DOHH2 (cell line): ENCODE data around the gene LRCH1.
A peak's percentile ranks its signal among the peaks of the same experiment; 100 is the strongest.

ENCODE experiments used
- H3F3A ChIP-seq: fragments of 200-600 bp; sonication (generic), shearing (Covaris generic); 2 replicates; pipeline ENCODE4 v1.6.0; 2016; ENCODE audit warnings: antibody characterized with exemption, mild to moderate bottlenecking; ENCODE audit not compliant: control insufficient read depth, insufficient read depth
- H3K27ac ChIP-seq: fragments of 200-600 bp; sonication (generic); 2 replicates; pipeline ENCODE4 v1.5.1; 2014; ENCODE audit warnings: low read depth, mild to moderate bottlenecking, low read length, moderate library complexity
- H3K27me3 ChIP-seq: fragments of 200-600 bp; sonication (generic); 2 replicates; pipeline ENCODE4 v1.6.1; 2014; ENCODE audit warnings: mild to moderate bottlenecking, low read length, mixed read lengths; ENCODE audit not compliant: control insufficient read depth
- H3K36me3 ChIP-seq: fragments of 200-600 bp; sonication (generic); 2 replicates; pipeline ENCODE4 v1.6.1; 2014; ENCODE audit warnings: mild to moderate bottlenecking, low read length, moderate library complexity, mixed read lengths; ENCODE audit not compliant: control insufficient read depth
- H3K4me1 ChIP-seq: fragments of 200-600 bp; sonication (generic); 2 replicates; pipeline ENCODE4 v1.6.1; 2014; ENCODE audit warnings: mild to moderate bottlenecking, low read length, mixed read lengths; ENCODE audit not compliant: control insufficient read depth
- H3K4me2 ChIP-seq: fragments of 200-600 bp; sonication (generic); 2 replicates; pipeline ENCODE4 v1.6.0; 2014; ENCODE audit warnings: mild to moderate bottlenecking, low read length, moderate library complexity
- H3K4me3 ChIP-seq: fragments of 200-600 bp; sonication (generic); 2 replicates; pipeline ENCODE4 v1.5.1; 2014; ENCODE audit warnings: mild to moderate bottlenecking, low read length, mixed read lengths
- H3K79me2 ChIP-seq: fragments of 200-600 bp; sonication (generic); 2 replicates; pipeline ENCODE4 v1.6.1; 2014; ENCODE audit warnings: mild to moderate bottlenecking, low read length, mixed read lengths; ENCODE audit not compliant: control insufficient read depth
- H3K9me2 ChIP-seq: fragments of 200-600 bp; sonication (generic); replicated peaks from 2 replicates; pipeline ENCODE4 v1.6.1; 2014; ENCODE audit warnings: mild to moderate bottlenecking, low read length, mixed read lengths; ENCODE audit not compliant: control insufficient read depth
- H3K9me3 ChIP-seq: fragments of 200-600 bp; sonication (generic); 2 replicates; pipeline ENCODE4 v1.6.1; 2014; ENCODE audit warnings: antibody characterized with exemption, low read length, mixed read lengths; ENCODE audit not compliant: control insufficient read depth, insufficient read depth
- H4K20me1 ChIP-seq: fragments of 200-600 bp; sonication (generic); 2 replicates; pipeline ENCODE4 v1.6.0; 2014; ENCODE audit warnings: low read depth, mild to moderate bottlenecking, antibody characterized with exemption, low read length, moderate library complexity; ENCODE audit not compliant: control insufficient read depth, insufficient read depth
- EZH2phosphoT487 ChIP-seq: fragments of 200-600 bp; sonication (generic); IDR thresholded peaks from 2 replicates; pipeline ENCODE4 v1.6.1; 2017; ENCODE audit warnings: borderline replicate concordance, mild to moderate bottlenecking, antibody characterized with exemption, low read length, moderate library complexity, mixed read lengths
- TF ChIP-seq, protein P1 (sequence below): fragments of 200-600 bp; sonication (generic); IDR thresholded peaks from one replicate; pipeline ENCODE4 v1.5.1; 2014; ENCODE audit warnings: antibody characterized with exemption, mild to moderate bottlenecking, low read depth, low read length; ENCODE audit not compliant: poor library complexity, severe bottlenecking

LRCH1 gene

GRCh38 chr13:46721054-46721453 is 168.1 kb downstream of the LRCH1 start:
- TF ChIP-seq, protein P1, sequence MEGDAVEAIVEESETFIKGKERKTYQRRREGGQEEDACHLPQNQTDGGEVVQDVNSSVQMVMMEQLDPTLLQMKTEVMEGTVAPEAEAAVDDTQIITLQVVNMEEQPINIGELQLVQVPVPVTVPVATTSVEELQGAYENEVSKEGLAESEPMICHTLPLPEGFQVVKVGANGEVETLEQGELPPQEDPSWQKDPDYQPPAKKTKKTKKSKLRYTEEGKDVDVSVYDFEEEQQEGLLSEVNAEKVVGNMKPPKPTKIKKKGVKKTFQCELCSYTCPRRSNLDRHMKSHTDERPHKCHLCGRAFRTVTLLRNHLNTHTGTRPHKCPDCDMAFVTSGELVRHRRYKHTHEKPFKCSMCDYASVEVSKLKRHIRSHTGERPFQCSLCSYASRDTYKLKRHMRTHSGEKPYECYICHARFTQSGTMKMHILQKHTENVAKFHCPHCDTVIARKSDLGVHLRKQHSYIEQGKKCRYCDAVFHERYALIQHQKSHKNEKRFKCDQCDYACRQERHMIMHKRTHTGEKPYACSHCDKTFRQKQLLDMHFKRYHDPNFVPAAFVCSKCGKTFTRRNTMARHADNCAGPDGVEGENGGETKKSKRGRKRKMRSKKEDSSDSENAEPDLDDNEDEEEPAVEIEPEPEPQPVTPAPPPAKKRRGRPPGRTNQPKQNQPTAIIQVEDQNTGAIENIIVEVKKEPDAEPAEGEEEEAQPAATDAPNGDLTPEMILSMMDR: peak; percentile 61
- no peak for TF ChIP-seq EZH2phosphoT487
- peaks cover 5% of the 10 kb centered on the region; the same call in 1 of the 2 replicates for H3F3A ChIP-seq
- H3K36me3 ChIP-seq: peaks cover 33% of the 10 kb centered on the region
- H3K4me3 ChIP-seq: no peak overlapping the region
- no peaks in the 10 kb centered on the region for H3K9me3 ChIP-seq
- H3K79me2 ChIP-seq: no peaks in the 10 kb centered on the region
- H3K4me2 ChIP-seq: no peak overlapping the region
- H3K27ac ChIP-seq: 0 out of 2 replicates have a peak overlapping the region, but pooled peaks have one; percentile 5
- H4K20me1 ChIP-seq: no peaks in the 10 kb centered on the region
- peaks cover 34% of the 10 kb centered on the region for H3K4me1 ChIP-seq
- H3K9me2 ChIP-seq: no peaks in the 10 kb centered on the region
- no peaks in the 10 kb centered on the region for H3K27me3 ChIP-seq

GRCh38 chr13:46726347-46726746 is 173.4 kb downstream of the LRCH1 start:
- TF ChIP-seq, protein P1: no peak

GRCh38 chr13:46728777-46729176 is 175.8 kb downstream of the LRCH1 start:
- no peak overlapping the region for H3K4me2 ChIP-seq
- H3K79me2 ChIP-seq: no peaks in the 10 kb centered on the region

More at GRCh38 chr13:46726347-46726746, 173.4 kb downstream of the LRCH1 start:
- no peaks in the 10 kb centered on the region for H3K79me2 ChIP-seq
- H4K20me1 ChIP-seq: 0 out of 2 replicates have a peak, but pooled peaks cover 3% of the 10 kb centered on the region
- no peak overlapping the region for H3K27ac ChIP-seq
- no peaks in the 10 kb centered on the region for H3K9me2 ChIP-seq
- no peak overlapping the region for H3K4me3 ChIP-seq
- no peaks in the 10 kb centered on the region for H3F3A ChIP-seq
- H3K36me3 ChIP-seq: peaks cover 52% of the 10 kb centered on the region
- no peak overlapping the region for H3K4me2 ChIP-seq
- H3K27me3 ChIP-seq: no peaks in the 10 kb centered on the region
- H3K9me3 ChIP-seq: no peaks in the 10 kb centered on the region
- H3K4me1 ChIP-seq: no peaks in the 10 kb centered on the region

More at GRCh38 chr13:46728777-46729176, 175.8 kb downstream of the LRCH1 start:
- H3K4me3 ChIP-seq: no peak overlapping the region
- H3F3A ChIP-seq: no peaks in the 10 kb centered on the region
- 0 out of 2 replicates have a peak, but pooled peaks cover 3% of the 10 kb centered on the region for H4K20me1 ChIP-seq
- TF ChIP-seq, protein P1: no peak
- no peak for TF ChIP-seq EZH2phosphoT487
- H3K9me2 ChIP-seq: no peaks in the 10 kb centered on the region
- peaks cover 55% of the 10 kb centered on the region for H3K36me3 ChIP-seq
- no peaks in the 10 kb centered on the region for H3K9me3 ChIP-seq
- no peaks in the 10 kb centered on the region for H3K27me3 ChIP-seq
- H3K27ac ChIP-seq: no peak overlapping the region
- no peaks in the 10 kb centered on the region for H3K4me1 ChIP-seq
